ENCODE results near the gene SHISAL2B. TPM values are rescaled to one million over a fixed set of nuclear protein-coding genes. Genes with fewer than 3 reads are reported as not detected.

The SHISAL2B gene
- total RNA-seq, 1 experiment from 2014 or later: 15.2 TPM

- no peak for TF ChIP-seq SMAD3 (CRISPR knock-in tag; IDR thresholded peaks at IDR 0.05; ENCODE audit: borderline replicate concordance)
- no peak for TF ChIP-seq RORB (CRISPR knock-in tag; IDR thresholded peaks at IDR 0.05)
- TF ChIP-seq SOX15 (CRISPR knock-in tag; IDR thresholded peaks at IDR 0.05): no peak
- no peak for TF ChIP-seq JAZF1 (CRISPR knock-in tag; IDR thresholded peaks at IDR 0.05)
- no peak for TF ChIP-seq GRHL2 (CRISPR knock-in tag; IDR thresholded peaks at IDR 0.05; ENCODE audit: insufficient replicate concordance, severe bottlenecking)
- no peak for TF ChIP-seq NR2C2 (CRISPR knock-in tag; IDR thresholded peaks at IDR 0.05)
- no peak for TF ChIP-seq HMGXB4 (CRISPR knock-in tag; IDR thresholded peaks at IDR 0.05)
- no peak for TF ChIP-seq ZNF416 (CRISPR knock-in tag; IDR thresholded peaks at IDR 0.05)
- TF ChIP-seq TCF7 (CRISPR knock-in tag; IDR thresholded peaks at IDR 0.05; ENCODE audit: low read depth): no peak
- TF ChIP-seq, protein P1, sequence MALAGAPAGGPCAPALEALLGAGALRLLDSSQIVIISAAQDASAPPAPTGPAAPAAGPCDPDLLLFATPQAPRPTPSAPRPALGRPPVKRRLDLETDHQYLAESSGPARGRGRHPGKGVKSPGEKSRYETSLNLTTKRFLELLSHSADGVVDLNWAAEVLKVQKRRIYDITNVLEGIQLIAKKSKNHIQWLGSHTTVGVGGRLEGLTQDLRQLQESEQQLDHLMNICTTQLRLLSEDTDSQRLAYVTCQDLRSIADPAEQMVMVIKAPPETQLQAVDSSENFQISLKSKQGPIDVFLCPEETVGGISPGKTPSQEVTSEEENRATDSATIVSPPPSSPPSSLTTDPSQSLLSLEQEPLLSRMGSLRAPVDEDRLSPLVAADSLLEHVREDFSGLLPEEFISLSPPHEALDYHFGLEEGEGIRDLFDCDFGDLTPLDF (CRISPR knock-in tag; IDR thresholded peaks at IDR 0.05): no peak
These were observed 36.3 kb upstream of the SHISAL2B start (continued) for GRCh38 chr5:64653766-64654560.

DNA sequence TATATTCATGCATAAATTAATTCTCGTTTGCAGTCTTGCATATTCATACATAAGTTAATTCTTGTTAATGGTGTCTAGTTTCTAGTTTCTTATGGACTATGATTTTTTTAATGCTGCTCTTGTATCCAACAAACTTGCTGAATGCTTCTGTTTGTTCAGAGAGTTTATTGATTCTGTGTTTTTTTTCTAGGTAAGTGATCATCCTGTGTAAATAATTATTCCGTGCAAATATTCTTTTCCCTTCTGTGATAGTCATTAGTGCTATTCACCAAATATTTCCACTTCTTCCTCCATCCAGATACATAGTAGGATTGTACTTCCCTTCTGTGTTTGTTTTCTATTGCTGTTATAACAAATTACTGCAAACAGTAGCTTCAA is 35.8 kb upstream of the SHISAL2B start:
- Mint-ChIP-seq H3K36me3 (peaks cover 25% of the 10 kb centered on the region), H3K27me3 (ENCODE audit: low read depth) (no peaks in the 10 kb centered on the region; the same call in 1 of the 2 replicates), H3K9me3 (peaks cover 46% of the 10 kb centered on the region), H3K4me3 (no peak overlapping the region), H3K4me1 (no peaks in the 10 kb centered on the region), H3K27ac (no peak overlapping the region)
- ATAC-seq (no peak), DNase-seq (ENCODE audit: low spot score) (no peak)
- TF ChIP-seq, protein P2, sequence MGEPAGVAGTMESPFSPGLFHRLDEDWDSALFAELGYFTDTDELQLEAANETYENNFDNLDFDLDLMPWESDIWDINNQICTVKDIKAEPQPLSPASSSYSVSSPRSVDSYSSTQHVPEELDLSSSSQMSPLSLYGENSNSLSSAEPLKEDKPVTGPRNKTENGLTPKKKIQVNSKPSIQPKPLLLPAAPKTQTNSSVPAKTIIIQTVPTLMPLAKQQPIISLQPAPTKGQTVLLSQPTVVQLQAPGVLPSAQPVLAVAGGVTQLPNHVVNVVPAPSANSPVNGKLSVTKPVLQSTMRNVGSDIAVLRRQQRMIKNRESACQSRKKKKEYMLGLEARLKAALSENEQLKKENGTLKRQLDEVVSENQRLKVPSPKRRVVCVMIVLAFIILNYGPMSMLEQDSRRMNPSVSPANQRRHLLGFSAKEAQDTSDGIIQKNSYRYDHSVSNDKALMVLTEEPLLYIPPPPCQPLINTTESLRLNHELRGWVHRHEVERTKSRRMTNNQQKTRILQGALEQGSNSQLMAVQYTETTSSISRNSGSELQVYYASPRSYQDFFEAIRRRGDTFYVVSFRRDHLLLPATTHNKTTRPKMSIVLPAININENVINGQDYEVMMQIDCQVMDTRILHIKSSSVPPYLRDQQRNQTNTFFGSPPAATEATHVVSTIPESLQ (CRISPR knock-in tag; IDR thresholded peaks at IDR 0.05): no peak
- no peak for TF ChIP-seq ETV6 (CRISPR knock-in tag; IDR thresholded peaks at IDR 0.05)
- TF ChIP-seq ZNF219 (CRISPR knock-in tag; IDR thresholded peaks at IDR 0.05; ENCODE audit: borderline replicate concordance): no peak
- TF ChIP-seq HMGA2 (CRISPR knock-in tag; IDR thresholded peaks at IDR 0.05): no peak
- no peak for TF ChIP-seq ZNF416 (CRISPR knock-in tag; IDR thresholded peaks at IDR 0.05)
- TF ChIP-seq, protein P3, sequence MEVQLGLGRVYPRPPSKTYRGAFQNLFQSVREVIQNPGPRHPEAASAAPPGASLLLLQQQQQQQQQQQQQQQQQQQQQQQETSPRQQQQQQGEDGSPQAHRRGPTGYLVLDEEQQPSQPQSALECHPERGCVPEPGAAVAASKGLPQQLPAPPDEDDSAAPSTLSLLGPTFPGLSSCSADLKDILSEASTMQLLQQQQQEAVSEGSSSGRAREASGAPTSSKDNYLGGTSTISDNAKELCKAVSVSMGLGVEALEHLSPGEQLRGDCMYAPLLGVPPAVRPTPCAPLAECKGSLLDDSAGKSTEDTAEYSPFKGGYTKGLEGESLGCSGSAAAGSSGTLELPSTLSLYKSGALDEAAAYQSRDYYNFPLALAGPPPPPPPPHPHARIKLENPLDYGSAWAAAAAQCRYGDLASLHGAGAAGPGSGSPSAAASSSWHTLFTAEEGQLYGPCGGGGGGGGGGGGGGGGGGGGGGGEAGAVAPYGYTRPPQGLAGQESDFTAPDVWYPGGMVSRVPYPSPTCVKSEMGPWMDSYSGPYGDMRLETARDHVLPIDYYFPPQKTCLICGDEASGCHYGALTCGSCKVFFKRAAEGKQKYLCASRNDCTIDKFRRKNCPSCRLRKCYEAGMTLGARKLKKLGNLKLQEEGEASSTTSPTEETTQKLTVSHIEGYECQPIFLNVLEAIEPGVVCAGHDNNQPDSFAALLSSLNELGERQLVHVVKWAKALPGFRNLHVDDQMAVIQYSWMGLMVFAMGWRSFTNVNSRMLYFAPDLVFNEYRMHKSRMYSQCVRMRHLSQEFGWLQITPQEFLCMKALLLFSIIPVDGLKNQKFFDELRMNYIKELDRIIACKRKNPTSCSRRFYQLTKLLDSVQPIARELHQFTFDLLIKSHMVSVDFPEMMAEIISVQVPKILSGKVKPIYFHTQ (CRISPR knock-in tag; IDR thresholded peaks at IDR 0.05): no peak
- TF ChIP-seq NFYB (CRISPR knock-in tag; conservative IDR thresholded peaks at IDR 0.05; ENCODE audit: low read depth): no peak
- no peak for TF ChIP-seq TEAD1 (CRISPR knock-in tag; IDR thresholded peaks at IDR 0.05)
- TF ChIP-seq, protein P4, sequence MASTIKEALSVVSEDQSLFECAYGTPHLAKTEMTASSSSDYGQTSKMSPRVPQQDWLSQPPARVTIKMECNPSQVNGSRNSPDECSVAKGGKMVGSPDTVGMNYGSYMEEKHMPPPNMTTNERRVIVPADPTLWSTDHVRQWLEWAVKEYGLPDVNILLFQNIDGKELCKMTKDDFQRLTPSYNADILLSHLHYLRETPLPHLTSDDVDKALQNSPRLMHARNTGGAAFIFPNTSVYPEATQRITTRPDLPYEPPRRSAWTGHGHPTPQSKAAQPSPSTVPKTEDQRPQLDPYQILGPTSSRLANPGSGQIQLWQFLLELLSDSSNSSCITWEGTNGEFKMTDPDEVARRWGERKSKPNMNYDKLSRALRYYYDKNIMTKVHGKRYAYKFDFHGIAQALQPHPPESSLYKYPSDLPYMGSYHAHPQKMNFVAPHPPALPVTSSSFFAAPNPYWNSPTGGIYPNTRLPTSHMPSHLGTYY (CRISPR knock-in tag; IDR thresholded peaks at IDR 0.05): no peak
- no peak for TF ChIP-seq GABPB1 (CRISPR knock-in tag; IDR thresholded peaks at IDR 0.05)
- TF ChIP-seq, protein P5, sequence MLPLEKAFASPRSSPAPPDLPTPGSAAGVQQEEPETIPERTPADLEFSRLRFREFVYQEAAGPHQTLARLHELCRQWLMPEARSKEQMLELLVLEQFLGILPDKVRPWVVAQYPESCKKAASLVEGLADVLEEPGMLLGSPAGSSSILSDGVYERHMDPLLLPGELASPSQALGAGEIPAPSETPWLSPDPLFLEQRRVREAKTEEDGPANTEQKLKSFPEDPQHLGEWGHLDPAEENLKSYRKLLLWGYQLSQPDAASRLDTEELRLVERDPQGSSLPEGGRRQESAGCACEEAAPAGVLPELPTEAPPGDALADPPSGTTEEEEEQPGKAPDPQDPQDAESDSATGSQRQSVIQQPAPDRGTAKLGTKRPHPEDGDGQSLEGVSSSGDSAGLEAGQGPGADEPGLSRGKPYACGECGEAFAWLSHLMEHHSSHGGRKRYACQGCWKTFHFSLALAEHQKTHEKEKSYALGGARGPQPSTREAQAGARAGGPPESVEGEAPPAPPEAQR (CRISPR knock-in tag; IDR thresholded peaks at IDR 0.05): no peak
- TF ChIP-seq, protein P6, sequence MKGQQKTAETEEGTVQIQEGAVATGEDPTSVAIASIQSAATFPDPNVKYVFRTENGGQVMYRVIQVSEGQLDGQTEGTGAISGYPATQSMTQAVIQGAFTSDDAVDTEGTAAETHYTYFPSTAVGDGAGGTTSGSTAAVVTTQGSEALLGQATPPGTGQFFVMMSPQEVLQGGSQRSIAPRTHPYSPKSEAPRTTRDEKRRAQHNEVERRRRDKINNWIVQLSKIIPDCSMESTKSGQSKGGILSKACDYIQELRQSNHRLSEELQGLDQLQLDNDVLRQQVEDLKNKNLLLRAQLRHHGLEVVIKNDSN (CRISPR knock-in tag; IDR thresholded peaks at IDR 0.05): no peak
- ChIA-PET POLR2A (no interaction called here), CTCF (no interaction called here)

Data from WTC11 (cell line).